ENCODE results near the gene RANBP9.

RANBP9 gene

GRCh38 chr6:13643125-13643524 lies 68.5 kb downstream of the RANBP9 start:
- DNase-seq = no peak

- no peak for DNase-seq
Measured at GRCh38 chr6:13641315-13641714, 70.3 kb downstream of the RANBP9 start.

- DNase-seq = no peak
Measured at GRCh38 chr6:13638626-13639025, 73.0 kb downstream of the RANBP9 start.

GRCh38 chr6:13638014-13638413 lies 73.6 kb downstream of the RANBP9 start:
- no peak for DNase-seq

GRCh38 chr6:13635948-13636658 lies 75.5 kb downstream of the RANBP9 start:
- DNase-seq = no peak

- DNase-seq = no peak
Measured at GRCh38 chr6:13633343-13633742, 78.3 kb downstream of the RANBP9 start.

- no peak for DNase-seq
Measured at GRCh38 chr6:13630499-13630898, 81.1 kb downstream of the RANBP9 start.

GRCh38 chr6:13629459-13630116 lies 82.0 kb downstream of the RANBP9 start:
- no peak for DNase-seq

GRCh38 chr6:13624871-13625288 lies 86.8 kb downstream of the RANBP9 start:
- peak; percentile 52 for DNase-seq

GRCh38 chr6:13617066-13617465 lies 94.6 kb downstream of the RANBP9 start:
- DNase-seq = no peak

- DNase-seq = peak; percentile 21
Measured at GRCh38 chr6:13615792-13616120, 95.9 kb downstream of the RANBP9 start.

GRCh38 chr6:13614926-13615791 lies 96.5 kb downstream of the RANBP9 start, which contains the start of gene NOL7:
Gene NOL7, plus strand, starts transcription at chr6:13615335. Its CDS starts 24 bp downstream, at chr6:13615359.
- DNase-seq = peak; percentile 94

GRCh38 chr6:13614126-13614925 lies 97.3 kb downstream of the RANBP9 start:
- peak; percentile 73 for DNase-seq

GRCh38 chr6:13613029-13613594 lies 98.5 kb downstream of the RANBP9 start:
- no peak for DNase-seq

- no peak for DNase-seq
Measured at GRCh38 chr6:13611715-13612114, 99.9 kb downstream of the RANBP9 start.

- no peak for DNase-seq
Measured at GRCh38 chr6:13605634-13606033, 106.0 kb downstream of the RANBP9 start.

- DNase-seq = no peak
Measured at GRCh38 chr6:13604546-13605416, 106.9 kb downstream of the RANBP9 start.

- DNase-seq = no peak
Measured at GRCh38 chr6:13604135-13604534, 107.5 kb downstream of the RANBP9 start.

GRCh38 chr6:13600036-13600435 lies 111.6 kb downstream of the RANBP9 start:
- DNase-seq = no peak

GRCh38 chr6:13597073-13597472 lies 114.6 kb downstream of the RANBP9 start:
- no peak for DNase-seq

GRCh38 chr6:13593720-13594119 lies 117.9 kb downstream of the RANBP9 start:
- DNase-seq = no peak

Data from NCI-H1694 treated with DMSO at 0.1 percent for 48 hours (cell line).